GM21515 (cell line): ENCODE data around the gene HOXD8.

Experiments used
- ATAC-seq: cut with Tn5 transposase; IDR thresholded peaks from one replicate; pipeline ENCODE4 v1.9.1; 2021; ENCODE audit not compliant: unreplicated experiment

Gene HOXD8

DNA sequence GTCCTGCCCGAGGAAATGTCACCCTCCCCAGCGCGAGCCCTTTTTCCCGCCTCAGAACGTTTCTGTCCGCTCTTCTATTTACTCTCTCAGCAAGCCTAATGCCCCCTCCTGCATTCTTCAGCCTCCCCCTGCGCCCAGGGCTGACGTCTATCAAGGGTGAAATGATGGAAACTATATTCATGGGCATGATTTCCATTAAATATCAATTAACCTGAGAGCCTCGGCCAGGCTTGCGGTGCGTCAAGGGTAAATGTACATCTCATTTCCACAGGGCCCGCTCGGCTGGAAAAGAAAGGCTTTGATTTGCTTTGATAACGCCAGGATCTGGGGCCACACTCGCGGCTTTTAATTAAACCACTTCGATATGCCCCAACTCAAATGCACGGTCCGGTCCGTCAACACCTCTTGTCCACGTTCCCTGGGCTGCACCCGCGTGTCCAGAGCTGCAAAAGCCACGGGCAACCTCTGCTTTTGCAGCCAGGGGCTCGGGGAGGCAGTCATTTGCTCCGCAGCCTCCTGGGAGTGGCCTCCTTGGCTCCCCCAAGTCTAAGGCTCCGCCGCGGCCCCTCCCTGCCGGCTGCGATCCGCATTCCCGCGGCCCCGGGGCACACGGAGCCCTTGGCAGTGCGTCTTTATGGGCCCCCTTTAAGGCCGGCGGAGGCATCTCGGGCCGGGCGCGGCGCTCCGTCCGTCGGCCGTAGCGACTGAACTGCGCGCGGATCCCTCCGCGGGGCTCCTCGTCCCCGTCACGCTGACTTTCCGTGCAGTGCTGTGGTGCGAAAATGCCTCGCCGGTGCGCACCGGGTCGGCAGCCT is at the start of gene HOXD8:
Gene HOXD8 (plus strand): TSS at position 724 of the 815 bp plus-strand sequence. CDS start 662 bp downstream, outside the sequence.
- ATAC-seq: no peak

DNA sequence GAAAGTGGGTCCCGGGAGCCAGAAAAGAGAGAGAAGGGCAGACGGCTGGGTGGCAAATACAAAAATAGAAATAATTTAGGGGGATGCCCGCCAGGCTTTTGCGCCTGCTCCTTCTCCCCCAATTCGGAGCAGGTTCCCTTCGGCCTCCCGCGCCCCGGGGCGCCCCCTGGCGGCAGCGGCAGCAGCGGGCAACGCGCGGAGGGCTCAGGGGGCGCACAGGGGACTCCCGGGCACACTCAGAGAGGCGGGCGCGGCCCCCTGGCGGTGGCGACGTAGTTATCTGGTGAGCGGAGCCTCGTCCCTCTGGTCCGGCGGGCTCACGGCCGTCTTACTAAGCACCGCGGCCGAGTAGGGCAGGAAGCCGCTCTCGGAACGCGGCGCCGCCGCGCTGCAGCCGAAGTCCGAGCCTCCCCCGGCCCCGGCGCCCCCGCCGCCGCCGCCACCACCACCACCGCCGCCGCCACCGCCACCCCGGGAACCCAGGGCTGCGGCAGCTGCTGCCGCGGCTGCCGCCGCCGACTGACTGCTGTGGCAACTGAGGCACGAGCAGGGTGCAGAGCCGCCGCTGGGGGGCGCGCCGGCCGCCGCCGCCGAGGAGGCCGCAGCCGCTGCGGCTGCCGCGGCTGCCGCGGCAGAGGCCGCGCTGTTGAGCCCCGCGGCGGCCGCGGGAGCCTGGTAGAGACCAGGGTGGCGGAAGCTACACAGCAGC is 49.5 kb upstream of the HOXD8 start:
- ATAC-seq: no peak

DNA sequence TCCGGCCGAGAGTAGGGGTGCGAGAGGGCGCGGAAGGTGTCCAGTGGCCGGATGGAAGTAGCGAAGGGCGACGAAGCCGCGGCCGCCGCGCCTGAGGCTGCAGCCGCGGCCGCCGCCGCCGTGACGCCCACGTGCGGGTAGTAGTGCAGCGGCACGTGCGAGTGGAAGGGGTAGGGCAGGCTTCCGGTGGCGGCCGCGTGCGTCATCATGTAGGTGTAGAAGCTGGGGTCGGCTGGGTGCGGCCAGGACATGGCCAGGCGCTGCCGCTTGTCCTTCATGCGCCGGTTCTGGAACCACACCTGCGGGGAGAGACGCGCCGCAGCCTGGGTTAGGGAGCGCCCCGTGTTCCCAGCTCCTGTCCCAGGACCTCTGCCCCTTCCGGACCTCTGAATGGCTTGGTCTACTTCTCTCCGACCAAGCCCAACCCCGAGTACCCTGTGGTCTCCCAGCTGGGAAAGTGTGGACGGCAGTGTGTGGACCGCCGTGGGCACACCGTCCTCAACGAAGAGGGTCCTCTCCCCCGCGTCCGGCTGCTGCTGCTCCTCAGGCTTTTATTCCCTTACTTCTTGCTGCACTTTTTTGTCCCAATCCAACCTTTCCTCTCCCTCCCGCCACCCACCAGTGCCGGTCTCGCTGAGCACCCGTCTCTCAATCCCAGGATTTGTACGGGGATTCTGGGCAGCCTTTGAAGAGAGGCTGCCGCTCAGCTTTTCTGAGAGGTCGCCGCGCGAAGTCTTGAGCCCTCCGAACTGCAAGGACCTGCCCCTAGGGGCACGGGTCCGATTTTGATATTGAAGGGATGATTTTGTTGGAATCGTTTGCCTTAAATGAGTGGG is 48.7 kb upstream of the HOXD8 start:
- no peak for ATAC-seq

DNA sequence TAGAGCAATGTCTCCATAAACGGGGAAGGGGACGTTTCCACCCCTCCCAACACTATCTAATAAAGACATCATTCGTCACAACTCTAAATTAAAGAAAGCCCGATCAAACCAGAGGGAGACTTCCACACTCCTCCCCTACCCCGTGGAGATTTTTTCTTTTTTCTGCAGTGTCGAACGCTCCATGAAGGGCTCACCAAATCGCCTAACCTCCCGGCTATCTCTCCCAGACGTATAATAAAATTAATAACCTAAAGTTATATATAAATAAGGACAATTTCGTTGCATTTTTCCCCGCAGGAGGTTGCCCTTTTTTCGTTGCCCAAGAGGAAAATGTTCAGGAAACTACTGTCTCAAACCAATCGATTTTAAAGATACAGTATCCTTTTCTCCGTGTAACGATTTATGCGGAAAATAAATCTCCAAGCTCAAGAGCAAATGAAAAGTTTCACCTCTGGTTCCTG is 48.1 kb upstream of the HOXD8 start:
- ATAC-seq: no peak

DNA sequence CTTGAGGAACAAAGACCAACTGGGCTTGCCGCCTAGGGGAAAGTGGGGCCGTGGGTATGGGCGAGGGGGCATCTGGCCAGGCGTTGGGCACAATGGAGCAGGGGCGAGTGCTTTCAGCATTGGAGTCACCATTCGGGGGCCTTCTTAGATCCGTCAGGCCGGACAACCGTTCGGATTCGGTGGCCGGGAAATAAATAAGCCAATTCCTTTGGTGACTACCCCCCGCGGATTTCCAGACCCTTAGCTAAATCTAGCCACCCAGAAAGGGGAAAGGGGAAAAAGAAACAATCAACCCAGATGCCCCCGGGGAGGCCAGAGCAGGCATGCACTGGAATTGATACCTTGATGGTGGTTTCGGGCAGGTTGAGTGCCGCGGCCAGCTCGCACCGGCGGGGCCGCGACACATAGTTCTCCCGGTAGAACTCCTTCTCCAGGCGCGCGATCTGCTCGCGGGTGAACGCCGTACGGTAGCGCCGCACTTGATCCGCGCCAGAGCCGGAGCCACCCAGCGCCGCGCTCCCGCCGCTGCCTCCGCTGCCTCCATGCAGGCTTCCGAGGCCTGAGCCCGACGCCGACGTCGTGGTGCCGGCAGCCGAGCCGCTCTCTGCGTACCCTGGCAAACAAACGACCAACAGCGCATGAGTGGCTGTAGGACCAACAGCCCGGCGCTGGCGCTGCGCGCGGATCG is 47.5 kb upstream of the HOXD8 start:
- ATAC-seq: no peak

DNA sequence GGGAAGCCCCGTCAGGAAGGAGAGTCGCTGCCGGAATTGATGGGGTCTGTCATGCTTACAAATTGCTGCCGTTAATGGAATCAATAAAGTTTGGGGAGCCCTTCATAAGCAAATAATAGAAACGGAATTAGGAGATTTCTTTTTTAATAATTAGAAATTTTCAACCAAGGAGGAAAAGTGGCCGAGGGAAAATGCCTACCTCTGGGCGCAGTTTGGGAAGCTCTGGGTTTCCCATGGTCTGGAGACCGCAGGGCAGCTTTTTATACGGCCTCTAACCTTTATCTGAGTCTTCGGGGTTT is 47.0 kb upstream of the HOXD8 start:
- no peak for ATAC-seq

DNA sequence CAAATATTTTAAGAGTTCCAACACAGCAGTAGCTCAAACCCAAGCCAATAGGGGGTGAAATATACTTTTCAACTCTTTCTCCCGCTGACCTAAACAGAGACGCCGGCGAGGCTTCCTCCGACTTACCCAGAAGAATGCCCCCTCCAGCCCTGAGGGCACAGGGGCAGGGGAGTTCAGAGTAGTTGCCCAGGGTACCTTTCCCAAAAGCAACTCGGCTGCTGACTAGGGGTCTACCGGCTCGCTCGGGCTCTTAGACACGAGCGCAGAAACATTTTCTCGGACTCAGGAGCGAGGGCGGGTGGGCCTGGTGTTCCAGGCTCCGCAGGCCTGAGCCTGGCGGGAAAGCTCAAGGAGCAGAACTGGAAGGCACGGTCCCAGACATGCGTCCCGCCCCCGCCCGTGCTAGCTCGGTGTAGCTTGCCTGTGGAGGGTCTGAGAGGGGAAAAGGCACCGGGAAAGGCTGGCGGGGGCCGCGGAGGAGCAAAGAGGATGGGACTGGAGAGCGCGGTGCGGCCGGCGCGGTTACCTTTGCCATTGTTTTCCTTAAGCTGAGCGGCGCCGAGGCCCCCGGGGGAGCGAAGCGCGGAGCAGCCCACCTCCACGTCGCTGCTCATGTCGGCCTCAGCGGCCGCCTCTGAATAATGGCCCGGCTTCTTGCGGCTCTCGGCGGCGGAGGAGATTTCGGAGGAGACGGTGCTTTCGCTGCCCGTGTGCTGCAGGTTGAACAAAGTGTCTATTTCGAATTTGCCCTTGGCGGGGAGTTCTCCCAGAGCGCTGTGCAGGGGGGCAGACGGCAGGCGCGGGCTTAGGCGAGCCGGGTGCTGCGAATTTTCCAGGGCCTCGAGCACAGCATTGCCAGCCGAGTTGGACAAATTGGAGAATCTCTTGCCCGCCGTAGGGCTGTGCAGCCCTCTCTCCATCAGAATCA is 46.4 kb upstream of the HOXD8 start:
- ATAC-seq: no peak

DNA sequence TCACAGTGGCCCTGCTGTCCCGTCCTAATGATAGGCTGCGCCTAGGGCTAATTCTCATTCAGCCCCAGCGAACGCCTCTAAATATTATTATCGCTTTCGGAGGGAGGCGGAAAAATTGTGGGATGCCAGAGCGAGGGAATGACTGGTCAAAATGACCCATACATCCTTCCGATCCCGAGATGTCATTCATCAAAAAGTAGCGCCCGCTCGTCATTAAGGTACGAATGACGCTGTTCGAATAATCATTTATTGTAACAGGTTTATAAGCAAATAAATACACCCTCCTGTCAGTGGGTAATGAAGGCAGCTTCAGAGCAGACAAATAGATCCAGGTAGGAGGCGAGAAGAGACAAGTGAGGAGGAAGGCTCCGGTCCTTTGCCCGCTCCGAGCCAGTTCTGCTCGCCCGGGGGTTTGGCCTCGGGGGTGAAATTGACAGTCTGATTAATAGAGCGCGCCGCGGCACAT is 45.7 kb upstream of the HOXD8 start, which contains the start of gene EVX2:
Gene EVX2 (minus strand): TSS at position 167 of the 466 bp plus-strand sequence. CDS start 186 bp downstream, outside the sequence.
- ATAC-seq: no peak

DNA sequence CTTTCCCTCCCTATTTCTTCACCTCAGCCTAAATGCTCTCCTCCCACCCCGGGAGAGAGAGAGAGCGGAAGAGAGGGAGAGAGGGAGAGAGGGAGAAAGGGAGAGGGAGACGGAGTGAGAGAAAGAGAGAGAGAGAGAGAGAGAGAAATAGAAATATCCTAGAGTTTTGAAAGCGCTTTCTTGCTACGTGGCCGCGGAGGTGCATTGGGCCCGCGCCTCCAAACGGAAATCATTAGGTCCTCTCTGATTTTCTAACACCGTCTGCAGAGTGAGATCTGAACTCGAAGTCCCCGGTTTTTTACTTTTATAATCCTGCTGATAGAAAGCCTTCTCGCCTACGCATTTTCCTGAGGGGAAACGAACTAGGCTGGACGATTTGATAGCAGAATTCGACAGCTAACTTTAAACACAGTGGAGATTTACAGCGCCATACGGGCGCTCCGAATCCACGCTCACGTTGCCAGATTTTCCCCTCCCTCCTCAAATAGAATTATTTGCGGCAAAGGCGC is 44.8 kb upstream of the HOXD8 start:
- no peak for ATAC-seq

DNA sequence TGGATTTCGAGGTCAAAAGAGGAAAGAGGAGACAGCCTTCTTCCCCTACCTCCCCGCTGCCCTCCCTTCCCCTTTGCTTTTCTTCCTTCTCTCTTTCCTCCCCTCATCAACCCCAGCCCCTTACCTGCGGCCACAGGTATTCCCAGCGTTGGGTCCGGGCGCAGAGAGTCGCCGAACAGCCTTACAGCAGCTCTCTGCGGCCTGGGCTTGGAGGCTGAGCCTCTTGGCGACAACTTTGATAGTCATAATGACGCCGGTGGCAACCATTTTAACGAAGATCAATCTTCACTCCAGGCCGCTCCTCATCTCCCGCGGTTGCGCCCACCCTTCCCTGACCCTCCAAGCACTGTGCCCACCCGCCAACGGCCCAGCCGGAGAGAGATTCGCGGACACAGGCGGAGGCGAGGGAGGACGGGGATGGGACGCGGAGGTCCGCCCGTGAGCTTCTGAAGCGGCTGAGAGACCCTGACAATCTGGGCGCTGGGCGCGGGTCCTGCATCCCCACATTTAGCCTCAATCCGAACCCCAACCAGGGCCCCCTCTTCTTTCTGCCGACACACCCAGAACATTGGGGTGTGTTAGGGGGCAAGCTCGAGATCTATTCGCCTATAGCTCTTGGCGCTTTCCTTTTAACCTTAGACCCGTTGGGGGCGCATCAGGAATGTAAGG is 44.3 kb upstream of the HOXD8 start:
- ATAC-seq: no peak

DNA sequence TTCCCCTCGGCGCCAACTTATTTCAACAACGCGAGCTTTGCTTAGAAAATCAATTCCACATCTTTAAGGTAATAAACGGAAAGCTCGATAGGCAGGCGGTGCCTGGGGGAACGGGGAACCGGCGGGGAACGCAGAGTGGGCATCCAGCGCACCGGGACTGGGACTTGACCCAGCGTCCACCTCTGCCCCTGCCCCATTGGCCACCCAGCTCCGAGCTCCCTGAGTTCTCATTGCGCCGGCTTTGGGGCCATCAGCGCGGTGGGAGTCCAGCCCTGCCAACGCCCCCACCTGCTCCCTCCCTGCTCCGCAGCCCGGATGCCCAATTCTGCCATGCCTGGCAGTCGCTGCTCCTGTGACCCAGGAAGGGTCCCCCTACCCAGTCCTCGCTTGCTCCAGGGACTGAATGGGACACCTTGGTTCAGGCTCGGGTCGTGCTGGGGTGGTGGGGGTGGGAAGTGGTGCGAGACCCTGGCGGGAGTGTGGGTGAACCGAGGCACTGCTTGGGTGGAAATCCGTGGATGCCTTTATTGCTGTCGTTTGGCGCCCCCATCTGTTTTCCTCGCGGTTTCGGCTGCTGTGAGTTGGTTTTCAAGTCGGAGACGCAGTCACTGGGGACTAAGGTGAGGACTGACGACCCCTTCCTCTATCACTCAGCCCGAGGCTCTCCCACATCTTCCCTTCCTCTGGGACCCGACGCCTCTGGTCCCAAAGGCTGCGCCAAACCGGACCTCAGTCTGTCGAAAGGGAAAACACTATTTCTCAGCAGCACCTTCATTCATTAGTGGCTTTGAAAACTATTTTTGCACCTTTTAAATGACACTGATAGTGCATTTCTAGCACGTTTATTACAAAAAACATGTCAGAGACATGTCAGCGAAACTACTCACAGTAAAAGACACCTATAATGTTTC is 43.4 kb upstream of the HOXD8 start:
- no peak for ATAC-seq

DNA sequence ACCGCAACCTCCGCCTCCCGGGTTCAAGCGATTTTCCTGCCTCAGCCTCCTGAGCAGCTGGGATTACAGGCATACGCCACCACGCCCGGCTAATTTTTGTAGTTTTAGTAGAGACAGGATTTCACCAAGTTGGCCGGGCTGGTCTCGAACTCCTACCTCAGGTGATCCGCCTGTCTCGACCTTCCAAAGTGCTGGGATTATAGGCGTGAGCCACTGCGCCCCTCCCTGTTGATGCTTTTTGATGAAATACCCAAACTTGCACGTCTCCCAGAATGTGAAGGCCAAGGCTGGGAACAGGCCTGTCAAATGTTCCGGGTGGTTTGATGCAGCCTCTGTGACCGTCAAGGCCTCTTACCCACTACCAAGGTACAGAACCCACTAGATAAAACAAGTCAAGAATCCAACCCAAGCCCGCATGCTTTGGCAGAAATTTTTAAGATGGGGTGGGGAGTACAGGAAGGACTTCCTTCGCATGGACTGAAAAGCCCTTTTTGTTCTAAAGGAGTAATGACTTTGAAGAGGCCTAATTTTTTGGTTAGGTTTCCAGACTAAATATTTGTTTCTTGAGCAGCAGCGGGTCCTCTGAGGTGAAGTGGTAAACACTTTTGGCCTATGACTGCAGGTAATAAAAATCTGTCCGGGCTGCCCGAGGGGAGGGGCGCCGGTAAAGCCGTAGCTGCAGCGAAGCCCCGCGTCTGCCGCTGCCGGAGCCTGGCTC is 42.0 kb upstream of the HOXD8 start:
- ATAC-seq: no peak

DNA sequence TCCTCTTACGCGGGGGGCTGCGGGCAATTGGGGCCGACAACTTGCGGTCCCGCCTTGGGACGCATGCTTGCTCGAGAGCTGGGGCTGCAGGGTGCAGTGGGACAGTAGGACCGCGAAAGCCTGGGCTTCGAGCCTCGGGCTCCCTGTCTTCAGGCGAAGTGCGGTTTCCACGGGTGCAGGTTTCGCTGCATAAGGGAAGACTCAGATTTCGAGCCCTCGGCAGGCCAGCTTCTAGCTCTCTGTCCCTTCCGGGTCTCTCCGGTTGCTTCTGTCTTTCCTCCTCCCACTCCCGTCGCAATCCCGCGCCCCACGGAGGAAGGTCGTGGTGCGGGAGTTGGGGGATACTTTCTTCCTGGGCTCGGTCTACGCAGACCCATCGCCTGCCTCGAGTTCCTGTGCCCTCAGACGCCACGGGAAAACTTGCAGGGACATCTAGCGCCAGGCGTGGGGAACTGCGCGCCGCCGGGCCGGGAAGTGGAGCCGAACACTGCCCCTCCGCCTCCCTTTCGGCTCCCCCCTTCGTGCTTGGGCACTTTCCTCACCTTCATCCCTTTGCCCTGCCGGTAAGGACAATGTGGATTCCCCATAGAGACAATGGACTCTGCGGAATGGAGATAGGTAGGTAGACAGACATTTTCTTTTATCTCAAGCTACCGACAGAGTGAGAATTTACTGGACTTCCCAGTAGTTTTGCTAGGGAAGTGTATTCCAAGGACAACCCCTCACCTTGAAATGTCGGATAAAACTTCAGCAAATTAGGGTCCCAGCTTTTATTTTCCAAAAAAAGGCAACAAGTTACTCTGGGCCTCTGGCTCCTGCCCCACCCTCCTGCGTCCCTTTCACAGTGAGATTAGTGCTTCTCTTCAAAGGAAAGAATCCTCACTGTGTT is 41.2 kb upstream of the HOXD8 start:
- no peak for ATAC-seq

DNA sequence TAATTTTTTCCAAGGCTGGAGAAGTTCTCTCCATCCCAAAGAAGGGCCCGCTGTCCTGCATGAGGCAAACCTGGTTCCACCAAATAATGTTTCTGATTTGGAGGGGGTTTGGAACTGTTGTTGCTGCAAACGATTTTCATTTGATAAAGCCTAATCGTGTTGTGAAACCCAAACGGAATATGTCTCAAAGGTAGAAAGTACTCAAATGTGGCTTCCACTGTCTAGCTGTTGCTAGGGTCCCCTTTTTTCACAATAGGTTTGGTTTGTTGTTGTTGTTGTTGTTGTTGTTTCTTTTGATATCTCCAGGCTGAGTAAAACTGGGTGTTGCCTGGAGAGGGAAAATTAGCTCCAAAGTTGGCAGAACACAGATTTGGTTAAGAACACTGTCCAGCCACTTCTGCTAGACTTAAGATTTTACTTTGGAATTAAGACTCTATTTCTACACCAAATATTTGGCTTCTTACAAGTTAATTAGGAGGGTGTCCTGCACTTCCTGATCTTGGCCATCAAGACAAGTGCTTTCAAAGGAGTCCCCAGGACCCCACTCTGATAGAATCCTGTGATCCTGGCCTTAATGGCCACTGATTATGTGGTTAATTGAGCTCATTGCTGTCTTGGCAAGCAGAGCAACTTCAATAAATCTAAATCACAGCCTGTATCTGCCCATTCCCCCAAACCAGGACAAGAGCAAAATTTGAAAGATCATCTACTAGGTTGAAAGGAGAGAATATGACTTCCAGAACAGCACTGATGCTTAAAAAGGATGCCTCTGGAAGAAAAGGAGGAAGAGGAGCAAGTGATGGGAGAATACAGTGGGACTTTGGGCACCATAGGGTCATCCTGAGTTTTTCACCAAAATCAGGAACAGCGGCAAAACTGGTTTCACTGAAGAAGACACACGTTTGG is 40.3 kb upstream of the HOXD8 start:
- no peak for ATAC-seq

DNA sequence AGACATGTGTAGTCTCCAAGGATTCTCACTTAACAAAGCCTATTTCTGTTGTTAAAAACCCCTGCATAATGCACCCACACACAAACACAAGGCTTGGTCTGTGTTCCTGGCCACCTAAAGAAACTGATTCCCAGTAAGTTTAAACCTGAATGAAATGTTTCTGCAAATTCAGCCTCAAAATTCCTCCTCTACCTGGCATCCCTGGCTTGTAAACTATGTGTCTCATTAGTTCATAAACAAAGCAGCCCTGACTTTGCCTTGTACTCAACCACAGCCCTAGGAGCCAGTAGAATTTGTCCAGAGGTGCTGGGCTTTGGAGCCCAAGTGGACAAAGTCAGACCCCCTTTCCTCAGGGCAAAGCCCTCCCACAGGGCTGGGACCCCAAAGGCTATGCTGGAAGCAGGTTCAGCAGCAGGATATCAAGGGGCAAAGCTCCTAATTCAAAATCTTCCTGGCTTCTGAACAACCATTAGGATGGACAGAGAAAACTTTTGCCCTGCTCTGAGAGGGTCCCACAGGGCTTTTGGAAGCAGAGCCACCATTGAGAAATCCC is 39.6 kb upstream of the HOXD8 start:
- ATAC-seq: no peak
